Activated CD4-positive, alpha-beta memory T cell treated with anti-CD3 and anti-CD28 coated beads for 36 hours (primary cell): ENCODE data around the gene ZIK1. TPM values are rescaled to one million over a fixed set of nuclear protein-coding genes. Genes with fewer than 3 reads are reported as not detected.

Experiments used
- CTCF ChIA-PET: fragments of 350-600 bp; sonication (Branson Sonifier 250); formaldehyde crosslinking; loops from one replicate; lab custom pipeline; 2021; ENCODE audit warnings: antibody characterized with exemption, inconsistent platforms; lab: Charles Lee
- POLR2A ChIA-PET: fragments of 350-600 bp; sonication (Branson Sonifier 250); formaldehyde crosslinking; loops from one replicate; lab custom pipeline; 2021; ENCODE audit warnings: antibody characterized with exemption; lab: Charles Lee
- DNase-seq: peaks from one replicate; pipeline ENCODE4 v3.0.0-alpha.2; 2020
- H3K27ac Mint-ChIP-seq: one replicate; pipeline ENCODE4 v1.8.0; 2021; ENCODE audit warnings: mixed read lengths
- H3K27me3 Mint-ChIP-seq: one replicate; pipeline ENCODE4 v1.8.0; 2021; ENCODE audit warnings: mixed read lengths
- H3K36me3 Mint-ChIP-seq: one replicate; pipeline ENCODE4 v1.8.0; 2021; ENCODE audit warnings: mixed read lengths
- H3K4me1 Mint-ChIP-seq: one replicate; pipeline ENCODE4 v1.8.0; 2021; ENCODE audit warnings: low read depth, mixed read lengths
- H3K4me3 Mint-ChIP-seq: one replicate; pipeline ENCODE4 v1.8.0; 2021; ENCODE audit warnings: mild to moderate bottlenecking, mixed read lengths
- H3K9me3 Mint-ChIP-seq: one replicate; pipeline ENCODE4 v1.8.0; 2021; ENCODE audit warnings: mixed read lengths
- intact Hi-C: fragments of 100-400 bp; cut with micrococcal nuclease; formaldehyde crosslinking; loops from one replicate; pipeline ENCODE4 v1.15.1; 2023
- total RNA-seq, 2 experiments: library from RNA; stranded (reverse); gene quantifications; one replicate each; pipeline ENCODE4 v1.2.3, GENCODE V29; 2021

ZIK1 gene
- total RNA-seq, 2 experiments from 2014 or later, result 3.4 to 3.6 TPM

DNA sequence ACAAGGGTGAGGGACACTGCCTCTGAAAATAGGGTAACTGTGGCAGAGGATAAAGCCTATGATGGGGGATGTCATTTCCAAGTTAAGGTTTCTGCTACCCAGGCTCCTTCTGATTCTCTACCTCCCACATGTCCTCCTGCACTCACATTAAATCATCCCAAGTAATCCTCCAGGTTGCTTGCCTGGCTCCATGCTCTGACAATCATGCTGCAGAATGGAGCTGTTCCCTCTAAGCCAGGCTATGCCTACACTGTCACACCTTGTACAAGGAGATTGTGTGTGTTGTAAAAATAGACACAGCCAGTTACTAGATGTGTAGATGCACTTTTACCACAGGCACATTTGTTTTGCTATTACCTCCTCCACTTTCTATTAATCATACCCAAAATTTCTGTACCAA is 13.2 kb upstream of the ZIK1 start:
- POLR2A ChIA-PET, result no interaction called here
- peaks cover 60% of the 10 kb centered on the region for H3K36me3 Mint-ChIP-seq
- H3K27ac Mint-ChIP-seq, result no peak overlapping the region
- no peaks in the 10 kb centered on the region for H3K4me1 Mint-ChIP-seq
- peaks cover 97% of the 10 kb centered on the region for H3K9me3 Mint-ChIP-seq
- intact Hi-C loops, result loop anchor here (10.0 kb wide), 1 partner anchor 344 kb away; the partner anchor contains the start of gene ZNF417
- no peak for DNase-seq
- no peaks in the 10 kb centered on the region for H3K27me3 Mint-ChIP-seq
- CTCF ChIA-PET, result no interaction called here
- no peak overlapping the region for H3K4me3 Mint-ChIP-seq

DNA sequence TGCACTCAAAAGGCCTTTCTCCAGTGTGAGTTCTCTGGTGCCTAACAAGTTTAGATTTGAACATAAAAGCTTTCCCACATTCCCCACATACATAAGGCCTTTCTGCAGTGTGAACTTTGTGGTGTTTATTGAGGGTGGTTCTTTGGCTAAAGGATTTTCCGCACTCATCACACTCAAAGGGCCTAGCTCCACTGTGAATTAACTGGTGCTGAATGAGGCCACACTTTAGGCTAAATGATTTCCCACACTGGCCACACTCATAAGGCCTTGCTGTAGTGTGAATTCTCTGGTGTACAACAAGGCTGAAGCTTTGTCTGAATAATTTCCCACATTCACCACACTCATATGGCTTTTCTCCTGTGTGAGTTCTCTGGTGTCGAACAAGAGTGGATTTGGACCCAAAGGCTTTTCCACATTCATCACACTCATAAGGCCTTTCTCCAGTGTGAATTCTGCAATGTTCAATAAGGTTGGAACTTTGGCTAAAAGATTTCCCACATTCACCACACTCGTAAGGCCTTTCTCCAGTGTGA is 11.5 kb upstream of the ZIK1 start:
- CTCF ChIA-PET, result no interaction called here
- peaks cover 3% of the 10 kb centered on the region for H3K4me1 Mint-ChIP-seq

GRCh38 chr19:57576661-57577060 is 7.3 kb upstream of the ZIK1 start:
- no peak overlapping the region for H3K4me3 Mint-ChIP-seq
- intact Hi-C loops, result loop anchor here (5.0 to 10.0 kb wide), 4 partner anchors 36 to 576 kb away; partner anchors contain the start of genes ZNF134, ZNF211, ZNF329 and ZNF417

More for the DNA sequence above, 11.5 kb upstream of the ZIK1 start:
- POLR2A ChIA-PET, result no interaction called here
- no peak for DNase-seq
- H3K9me3 Mint-ChIP-seq, result peaks cover 96% of the 10 kb centered on the region
- intact Hi-C loops, result loop anchor here (10.0 kb wide), 1 partner anchor 342 kb away; the partner anchor contains the start of gene ZNF417
- no peak overlapping the region for H3K27ac Mint-ChIP-seq
- no peaks in the 10 kb centered on the region for H3K27me3 Mint-ChIP-seq
- H3K4me3 Mint-ChIP-seq, result no peak overlapping the region
- H3K36me3 Mint-ChIP-seq, result peaks cover 71% of the 10 kb centered on the region

GRCh38 chr19:57578487-57579205 is 5.3 kb upstream of the ZIK1 start, which contains the start of gene ZNF416:
Gene ZNF416 (minus strand): TSS chr19:57578911. CDS start chr19:57578704, 207 bp downstream.
- POLR2A ChIA-PET, result no interaction called here

More at GRCh38 chr19:57576661-57577060, 7.3 kb upstream of the ZIK1 start:
- H3K27me3 Mint-ChIP-seq, result no peaks in the 10 kb centered on the region
- H3K9me3 Mint-ChIP-seq, result peaks cover 73% of the 10 kb centered on the region
- ChIA-PET CTCF (no interaction called here), POLR2A (no interaction called here)
- no peak for DNase-seq
- H3K4me1 Mint-ChIP-seq, result peaks cover 14% of the 10 kb centered on the region
- peaks cover 60% of the 10 kb centered on the region for H3K36me3 Mint-ChIP-seq
- H3K27ac Mint-ChIP-seq, result no peak overlapping the region

DNA sequence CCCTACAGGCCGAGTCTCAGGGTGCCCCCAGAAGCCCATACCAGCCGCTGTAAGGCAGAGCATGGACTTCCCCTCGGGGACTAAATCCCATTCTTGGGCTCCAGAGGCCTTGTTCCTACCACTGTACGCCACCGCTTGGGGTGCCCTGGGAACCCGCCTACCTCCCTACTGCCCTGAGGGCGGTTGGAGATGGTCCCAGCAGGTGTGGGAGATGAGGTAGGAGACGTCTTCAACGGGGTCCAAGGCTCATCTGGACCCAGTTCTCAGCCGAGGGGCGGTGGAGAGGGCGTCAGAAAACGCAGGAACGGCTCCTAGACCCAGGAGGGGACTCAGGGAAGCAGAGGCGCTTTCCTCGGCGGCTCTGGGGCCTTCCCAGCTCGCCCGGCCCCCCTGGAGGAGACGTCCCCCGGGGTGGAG is 833 bp upstream of the ZIK1 start:
- no peak for DNase-seq
- Mint-ChIP-seq H3K36me3 (peaks cover 45% of the 10 kb centered on the region), H3K27me3 (no peaks in the 10 kb centered on the region), H3K27ac (no peak overlapping the region), H3K4me1 (peaks cover 22% of the 10 kb centered on the region), H3K9me3 (peaks cover 60% of the 10 kb centered on the region), H3K4me3 (peak overlapping the region; percentile 86)
- POLR2A ChIA-PET, result no interaction called here
- CTCF ChIA-PET, result no interaction called here
- intact Hi-C loops, result loop anchor here (5.0 kb wide), 1 partner anchor 804 kb away; the partner anchor contains the start of gene RPS5

More at GRCh38 chr19:57578487-57579205, 5.3 kb upstream of the ZIK1 start, which contains the start of gene ZNF416:
- H3K27me3 Mint-ChIP-seq, result no peaks in the 10 kb centered on the region
- peak within 1 kb of the TSS; percentile 76 for H3K4me3 Mint-ChIP-seq
- CTCF ChIA-PET, result no interaction called here
- peak within 1 kb of the TSS; percentile 75 for H3K27ac Mint-ChIP-seq
- H3K36me3 Mint-ChIP-seq, result peaks cover 48% of the 10 kb centered on the region
- H3K9me3 Mint-ChIP-seq, result peaks cover 65% of the 10 kb centered on the region
- intact Hi-C loops, result loop anchor here (1.0 to 10.0 kb wide), 10 partner anchors 20 to 574 kb away; partner anchors contain the start of genes ZNF134, ZNF211, ZNF329 and ZNF417
- H3K4me1 Mint-ChIP-seq, result peaks cover 18% of the 10 kb centered on the region
- DNase-seq, result peak; percentile 97

DNA sequence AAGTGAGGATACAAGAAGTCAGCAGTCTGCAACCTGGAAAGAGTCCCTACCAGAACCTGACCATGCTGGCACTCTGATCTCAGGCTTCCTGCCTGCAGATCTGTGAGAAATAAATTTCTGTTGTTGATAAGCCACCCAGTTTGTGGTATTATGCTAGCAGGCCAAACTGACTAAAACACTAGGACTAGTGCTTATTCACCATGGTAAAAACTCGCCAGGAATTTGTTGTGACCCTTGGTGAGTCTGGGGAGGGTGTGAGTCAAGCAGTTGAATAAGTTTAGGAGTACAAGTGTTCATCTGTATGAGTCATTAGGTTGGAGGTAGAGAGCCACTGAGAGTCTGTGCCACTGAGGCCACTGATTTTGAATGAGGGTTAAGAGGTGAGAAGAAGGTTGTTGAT is 3.6 kb downstream of the ZIK1 start:
- Mint-ChIP-seq H3K9me3 (peaks cover 84% of the 10 kb centered on the region), H3K4me3 (no peak overlapping the region), H3K27me3 (no peaks in the 10 kb centered on the region), H3K36me3 (peaks cover 84% of the 10 kb centered on the region), H3K27ac (no peak overlapping the region), H3K4me1 (peaks cover 17% of the 10 kb centered on the region)
- DNase-seq, result no peak
- intact Hi-C loops, result no loop called here
- ChIA-PET CTCF (no interaction called here), POLR2A (no interaction called here)

GRCh38 chr19:57599377-57599760 is 15.4 kb downstream of the ZIK1 start:
- Mint-ChIP-seq H3K27ac (no peak overlapping the region), H3K9me3 (peaks cover 42% of the 10 kb centered on the region), H3K36me3 (peaks cover 38% of the 10 kb centered on the region)

GRCh38 chr19:57599761-57600383 is 15.9 kb downstream of the ZIK1 start, which contains the start of gene ZNF530:
Gene ZNF530 (plus strand): TSS chr19:57599885. CDS start chr19:57604346, 4,461 bp downstream.
- H3K4me3 Mint-ChIP-seq, result peak within 1 kb of the TSS; percentile 81
- H3K9me3 Mint-ChIP-seq, result peaks cover 45% of the 10 kb centered on the region
- peaks cover 21% of the 10 kb centered on the region for H3K4me1 Mint-ChIP-seq
- CTCF ChIA-PET, result no interaction called here
- H3K27ac Mint-ChIP-seq, result no peak within 1 kb of the TSS
- peak; percentile 93 for DNase-seq
- peaks cover 43% of the 10 kb centered on the region for H3K36me3 Mint-ChIP-seq
- intact Hi-C loops, result loop anchor here (1.0 kb wide), 3 partner anchors 14 to 33 kb away; partner anchors contain the start of genes ZNF134, ZNF211 and ZNF416
- H3K27me3 Mint-ChIP-seq, result no peaks in the 10 kb centered on the region
- POLR2A ChIA-PET, result interaction anchor here (0.7 kb wide), 1 partner anchor 33 kb away, joined by 3 read pairs; the partner anchor contains the start of gene ZNF211

More at GRCh38 chr19:57599377-57599760, 15.4 kb downstream of the ZIK1 start:
- ChIA-PET CTCF (no interaction called here), POLR2A (no interaction called here)
- intact Hi-C loops, result loop anchor here (1.0 kb wide), 3 partner anchors 15 to 34 kb away; partner anchors contain the start of genes ZNF134, ZNF211 and ZNF416
- H3K27me3 Mint-ChIP-seq, result no peaks in the 10 kb centered on the region
- peak overlapping the region; percentile 81 for H3K4me3 Mint-ChIP-seq
- peaks cover 21% of the 10 kb centered on the region for H3K4me1 Mint-ChIP-seq
- no peak for DNase-seq

- intact Hi-C loops, result no loop called here
- no peak for DNase-seq
- H3K4me1 Mint-ChIP-seq, result no peaks in the 10 kb centered on the region
- H3K27me3 Mint-ChIP-seq, result no peaks in the 10 kb centered on the region
- no peak overlapping the region for H3K4me3 Mint-ChIP-seq
- ChIA-PET CTCF (no interaction called here), POLR2A (no interaction called here)
- peaks cover 84% of the 10 kb centered on the region for H3K9me3 Mint-ChIP-seq
- H3K36me3 Mint-ChIP-seq, result peaks cover 71% of the 10 kb centered on the region
- H3K27ac Mint-ChIP-seq, result no peak overlapping the region
Observed at GRCh38 chr19:57606931-57607330, 23.0 kb downstream of the ZIK1 start.

DNA sequence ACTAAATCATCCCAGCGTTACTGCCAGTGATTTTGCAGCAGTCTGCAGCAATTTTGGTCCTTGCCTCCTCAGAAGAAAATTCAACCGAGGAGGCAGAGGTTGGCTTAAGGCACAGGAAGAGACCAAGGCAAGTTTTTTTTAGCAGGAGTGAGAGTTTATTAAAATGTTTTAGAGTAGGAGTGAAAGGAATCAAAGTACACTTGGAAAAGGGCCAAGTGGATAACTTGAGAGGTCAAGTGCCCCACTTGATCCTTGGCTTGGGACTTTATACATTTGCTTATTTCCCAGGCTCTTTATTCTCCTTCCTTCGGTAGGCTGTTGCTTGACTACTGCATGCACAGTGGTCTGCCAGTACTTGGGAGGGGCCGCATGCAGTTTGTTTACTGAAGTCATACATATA is 27.2 kb downstream of the ZIK1 start:
- Mint-ChIP-seq H3K27ac (no peak overlapping the region), H3K4me3 (no peak overlapping the region), H3K36me3 (peaks cover 56% of the 10 kb centered on the region), H3K9me3 (peaks cover 70% of the 10 kb centered on the region), H3K27me3 (no peaks in the 10 kb centered on the region), H3K4me1 (peaks cover 14% of the 10 kb centered on the region)
- POLR2A ChIA-PET, result no interaction called here
- intact Hi-C loops, result loop anchor here (5.0 kb wide), 1 partner anchor 34 kb away; the partner anchor contains the start of gene ZNF416
- DNase-seq, result no peak
- CTCF ChIA-PET, result no interaction called here

DNA sequence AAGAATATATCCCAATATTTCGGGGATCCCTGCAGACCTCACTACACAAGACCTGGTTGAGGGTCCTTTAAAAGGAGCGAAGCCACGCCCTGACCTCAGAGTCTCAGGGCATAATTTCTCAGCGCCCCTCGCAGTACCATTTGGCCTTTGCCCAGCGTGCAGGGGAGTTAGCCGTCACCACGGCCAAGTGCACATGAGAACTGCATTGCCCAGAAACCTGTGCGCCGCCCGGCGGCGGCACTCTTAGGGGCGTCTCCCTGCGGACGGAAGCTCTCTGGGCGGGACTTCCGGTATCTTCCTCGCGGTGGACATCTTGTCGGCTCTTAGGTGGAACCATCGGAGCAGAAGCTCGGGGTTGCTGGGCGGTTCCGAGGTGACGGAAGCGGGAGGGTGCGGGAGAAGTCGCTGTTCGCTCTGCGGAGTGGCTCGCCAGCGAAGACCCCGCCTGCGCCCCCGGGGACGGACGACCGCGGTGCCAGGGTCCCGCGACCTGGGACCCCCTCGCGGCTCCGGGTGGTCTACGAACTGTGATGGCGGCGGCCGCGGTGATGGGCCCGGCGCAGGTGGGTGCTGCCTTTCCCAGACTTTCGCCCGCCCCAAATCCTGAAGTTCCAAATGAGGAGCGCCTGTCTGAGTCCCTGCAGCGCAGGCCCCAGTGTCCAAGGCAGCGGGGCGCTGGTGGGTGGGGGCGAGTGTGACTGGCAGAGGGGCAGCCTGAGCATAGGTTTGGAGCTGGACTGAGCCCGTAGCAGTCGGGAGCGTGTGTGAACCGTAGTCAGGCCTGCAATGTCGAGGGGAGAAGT is 30.2 kb downstream of the ZIK1 start, which contains the start of gene ZNF134:
Gene ZNF134 (plus strand): TSS at position 302 of the 803 bp plus-strand sequence. CDS start 5,227 bp downstream, outside the sequence.
- Mint-ChIP-seq H3K36me3 (peaks cover 58% of the 10 kb centered on the region), H3K9me3 (peaks cover 76% of the 10 kb centered on the region), H3K27ac (peak within 1 kb of the TSS; percentile 67), H3K4me1 (peaks cover 19% of the 10 kb centered on the region), H3K4me3 (peak within 1 kb of the TSS; percentile 89), H3K27me3 (no peaks in the 10 kb centered on the region)
- peak; percentile 93 for DNase-seq
- intact Hi-C loops, result loop anchor here (1.0 to 5.0 kb wide), 3 partner anchors 15 to 37 kb away; partner anchors contain the start of genes ZNF211, ZNF416 and ZNF530
- ChIA-PET POLR2A (interaction anchor here (1.4 kb wide), 1 partner anchor 19 kb away, joined by 6 read pairs; the partner anchor contains the start of gene ZNF211), CTCF (interaction anchor here (0.6 to 1.4 kb wide), 2 partner anchors 16 to 19 kb away, joined by 3 to 4 read pairs; partner anchors contain the start of gene ZNF211)
